Measurements from ENCODE around the gene WTIP. TPM values are rescaled to one million over a fixed set of nuclear protein-coding genes. Genes with fewer than 3 reads are reported as not detected.

WTIP gene
- total RNA-seq (10 to 100 TPM in 1 of 5 donors, 1 to 10 TPM in 3, under 1 TPM in 1; 0.29 to 12.9 (median 5.3) TPM), polyA plus RNA-seq (1 to 10 TPM; 3.3 to 9.0 (median 6.0) TPM)
- long read RNA-seq, donor 1, full-length matches to known transcripts, result 1 of 1 reads
- long read RNA-seq, donor 1, partial matches to known transcripts, result 0 of 1 reads
- long read RNA-seq, donor 1, other reads (novel, unspliced or antisense), result 0 of 1 reads
- long read RNA-seq, donor 2, full-length matches to known transcripts, result 6 of 6 reads
- long read RNA-seq, donor 2, partial matches to known transcripts, result 0 of 6 reads
- long read RNA-seq, donor 2, other reads (novel, unspliced or antisense), result 0 of 6 reads
- long read RNA-seq, donor 3, full-length matches to known transcripts, result 3 of 3 reads
- long read RNA-seq, donor 3, partial matches to known transcripts, result 0 of 3 reads
- long read RNA-seq, donor 3, other reads (novel, unspliced or antisense), result 0 of 3 reads
- long read RNA-seq, donor 4, result 0 reads
- long read RNA-seq, donor 5, full-length matches to known transcripts, result 5 of 11 reads
- long read RNA-seq, donor 5, partial matches to known transcripts, result 6 of 11 reads
- long read RNA-seq, donor 5, other reads (novel, unspliced or antisense), result 0 of 11 reads
- long read RNA-seq, donor 6, full-length matches to known transcripts, result 9 of 9 reads
- long read RNA-seq, donor 6, partial matches to known transcripts, result 0 of 9 reads
- long read RNA-seq, donor 6, other reads (novel, unspliced or antisense), result 0 of 9 reads
- long read RNA-seq, donor 7, full-length matches to known transcripts, result 5 of 5 reads
- long read RNA-seq, donor 7, partial matches to known transcripts, result 0 of 5 reads
- long read RNA-seq, donor 7, other reads (novel, unspliced or antisense), result 0 of 5 reads
- long read RNA-seq, donor 8, full-length matches to known transcripts, result 6 of 6 reads
- long read RNA-seq, donor 8, partial matches to known transcripts, result 0 of 6 reads
- long read RNA-seq, donor 8, other reads (novel, unspliced or antisense), result 0 of 6 reads
- long read RNA-seq, donor 9, result 0 reads
- long read RNA-seq, donor 10, full-length matches to known transcripts, result 1 of 1 reads
- long read RNA-seq, donor 10, partial matches to known transcripts, result 0 of 1 reads
- long read RNA-seq, donor 10, other reads (novel, unspliced or antisense), result 0 of 1 reads

DNA sequence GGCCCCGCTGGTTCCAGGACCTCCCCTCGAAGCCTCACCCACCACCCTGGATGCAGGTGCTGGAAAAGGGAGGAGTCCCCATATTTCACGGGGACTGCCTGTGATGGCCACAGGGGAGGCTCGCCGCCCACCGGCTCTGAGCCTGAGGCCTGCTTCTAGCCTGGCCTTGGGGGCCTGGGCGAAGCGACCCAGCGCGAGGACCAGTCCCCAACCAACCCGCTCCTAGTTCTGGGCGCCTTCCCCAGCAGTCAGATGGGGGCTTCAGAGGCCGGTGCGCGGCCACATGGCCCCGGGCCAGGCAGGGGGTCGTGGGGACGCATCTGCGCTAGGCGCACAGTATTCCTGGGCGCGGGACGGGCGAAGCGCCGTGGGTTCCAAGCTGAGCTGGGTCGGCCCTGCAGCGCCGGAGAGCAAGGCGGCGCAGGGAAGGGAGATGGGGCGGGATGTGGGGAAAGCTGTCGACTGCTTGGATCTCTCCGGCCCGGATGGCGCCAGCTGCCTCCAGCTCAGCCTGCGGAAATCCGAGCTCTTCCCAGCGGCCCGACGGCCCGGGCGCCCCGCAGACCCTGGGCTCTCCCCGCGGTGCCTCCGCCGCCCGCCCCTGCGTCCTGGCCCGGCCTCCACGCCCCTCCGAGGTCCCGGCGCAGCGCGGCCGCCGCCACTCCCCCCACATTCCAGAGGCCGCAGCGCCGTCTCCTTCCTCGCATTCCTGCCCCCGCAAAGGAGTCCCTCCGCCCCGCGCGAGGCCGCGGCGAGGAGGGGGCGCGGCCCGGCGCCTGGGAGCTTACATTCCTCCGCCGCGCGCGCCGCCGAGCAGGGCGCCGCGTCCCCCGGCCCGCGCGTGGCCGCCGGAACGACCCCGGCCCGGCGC, at the start of gene WTIP:
WTIP (plus strand) TSS at position 788 of the 871 bp plus-strand sequence. CDS start 217 bp downstream, outside the sequence.
- Histone ChIP-seq H3K4me1 (peaks cover 21 to 40% (median 34%) of the 10 kb centered on the region in 4 donors), H3K27ac (peak within 1 kb of the TSS; percentile 69 to 85 (median 82)), H3K36me3 (no peaks in the 10 kb centered on the region), H3K9me3 (no peaks in the 10 kb centered on the region), H3K27me3 (peaks cover 0 to 32% (median 8%) of the 10 kb centered on the region in 3 donors), H3K4me3 (peak within 1 kb of the TSS; percentile 64 to 90 (median 67))
- TF ChIP-seq EP300 (IDR thresholded peaks at IDR 0.05) (no peak), POLR2A (IDR thresholded peaks at IDR 0.05) (no peak), POLR2AphosphoS5 (IDR thresholded peaks at IDR 0.05) (peak; percentile 41 to 69 (median 59))
- TF ChIP-seq, protein P1, sequence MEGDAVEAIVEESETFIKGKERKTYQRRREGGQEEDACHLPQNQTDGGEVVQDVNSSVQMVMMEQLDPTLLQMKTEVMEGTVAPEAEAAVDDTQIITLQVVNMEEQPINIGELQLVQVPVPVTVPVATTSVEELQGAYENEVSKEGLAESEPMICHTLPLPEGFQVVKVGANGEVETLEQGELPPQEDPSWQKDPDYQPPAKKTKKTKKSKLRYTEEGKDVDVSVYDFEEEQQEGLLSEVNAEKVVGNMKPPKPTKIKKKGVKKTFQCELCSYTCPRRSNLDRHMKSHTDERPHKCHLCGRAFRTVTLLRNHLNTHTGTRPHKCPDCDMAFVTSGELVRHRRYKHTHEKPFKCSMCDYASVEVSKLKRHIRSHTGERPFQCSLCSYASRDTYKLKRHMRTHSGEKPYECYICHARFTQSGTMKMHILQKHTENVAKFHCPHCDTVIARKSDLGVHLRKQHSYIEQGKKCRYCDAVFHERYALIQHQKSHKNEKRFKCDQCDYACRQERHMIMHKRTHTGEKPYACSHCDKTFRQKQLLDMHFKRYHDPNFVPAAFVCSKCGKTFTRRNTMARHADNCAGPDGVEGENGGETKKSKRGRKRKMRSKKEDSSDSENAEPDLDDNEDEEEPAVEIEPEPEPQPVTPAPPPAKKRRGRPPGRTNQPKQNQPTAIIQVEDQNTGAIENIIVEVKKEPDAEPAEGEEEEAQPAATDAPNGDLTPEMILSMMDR (IDR thresholded peaks at IDR 0.05), result no peak
- DNase-seq, result peak; percentile 67 to 95
- WGBS, 5 donors, result 5 to 10% (median 6%) methylated on average over 33 to 95 of the region's 95 CpGs
- intact Hi-C loops (cut with DNase I; ENCODE audit: low total_unique reads), result no loop called here

DNA sequence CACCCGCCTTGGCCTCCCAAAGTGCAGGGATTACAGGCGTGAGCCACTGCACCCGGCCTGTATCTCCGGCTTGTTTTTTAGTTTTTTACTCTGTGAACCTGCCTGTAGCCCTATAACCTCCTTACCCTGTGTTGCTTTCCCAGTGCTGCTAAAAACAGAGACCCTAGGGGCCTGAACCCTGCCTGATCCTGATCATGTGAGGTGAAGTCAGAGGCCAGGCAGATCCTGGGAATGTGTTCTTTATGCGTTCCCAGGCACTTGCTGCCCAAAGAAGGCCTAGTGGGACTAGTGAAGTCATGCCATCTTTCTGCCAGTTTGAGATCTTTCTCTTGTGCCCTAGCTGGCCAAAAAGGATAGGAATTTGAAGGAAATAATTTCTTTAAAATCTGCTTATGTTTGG, 48.8 kb upstream of the WTIP start:
- Histone ChIP-seq H3K9me3 (no peaks in the 10 kb centered on the region), H3K4me1 (peaks cover 31 to 46% (median 39%) of the 10 kb centered on the region in 4 donors), H3K36me3 (peaks cover 43 to 55% (median 49%) of the 10 kb centered on the region in 4 donors), H3K27me3 (no peaks in the 10 kb centered on the region), H3K27ac (peak overlapping the region in 3 of 5 donors; percentile 20 to 34 (median 25)), H3K4me3 (no peak overlapping the region)
- 69 to 85% (median 80%) methylated on average over 5 of the region's 5 CpGs for WGBS, 5 donors
- intact Hi-C loops (cut with DNase I; ENCODE audit: low total_unique reads), result no loop called here
- TF ChIP-seq POLR2AphosphoS5 (IDR thresholded peaks at IDR 0.05), result no peak
- TF ChIP-seq EP300 (IDR thresholded peaks at IDR 0.05), result peak; percentile 50
- TF ChIP-seq, protein P1 (IDR thresholded peaks at IDR 0.05), result no peak
- no peak for TF ChIP-seq POLR2A (IDR thresholded peaks at IDR 0.05)
- DNase-seq, result peak in 1 of 2 donors; percentile 10

GRCh38 chr19:34436716-34437115, 44.8 kb upstream of the WTIP start:
- H3K36me3 ChIP-seq, result peaks cover 67 to 94% (median 87%) of the 10 kb centered on the region in 4 donors
- intact Hi-C loops (cut with DNase I; ENCODE audit: low total_unique reads), result no loop called here
- no peak for DNase-seq
- H3K9me3 ChIP-seq, result no peaks in the 10 kb centered on the region
- no peaks in the 10 kb centered on the region for H3K27me3 ChIP-seq
- peaks cover 2 to 16% (median 12%) of the 10 kb centered on the region in 4 donors for H3K4me1 ChIP-seq
- H3K4me3 ChIP-seq, result no peak overlapping the region
- TF ChIP-seq EP300 (IDR thresholded peaks at IDR 0.05) (no peak), POLR2A (IDR thresholded peaks at IDR 0.05) (no peak)
- H3K27ac ChIP-seq, result no peak overlapping the region
- WGBS, 5 donors, result 89 to 98% (median 93%) methylated on average over 3 of the region's 3 CpGs

- Histone ChIP-seq H3K27me3 (no peaks in the 10 kb centered on the region), H3K4me3 (no peak overlapping the region), H3K36me3 (peaks cover 58 to 100% (median 99%) of the 10 kb centered on the region in 4 donors), H3K4me1 (no peaks in the 10 kb centered on the region), H3K9me3 (no peaks in the 10 kb centered on the region), H3K27ac (no peak overlapping the region)
- WGBS, 5 donors, result 91 to 98% (median 96%) methylated on average over 3 of the region's 3 CpGs
- TF ChIP-seq EP300 (IDR thresholded peaks at IDR 0.05), result no peak
- no peak for TF ChIP-seq POLR2A (IDR thresholded peaks at IDR 0.05)
- TF ChIP-seq POLR2AphosphoS5 (IDR thresholded peaks at IDR 0.05), result no peak
- TF ChIP-seq, protein P1 (IDR thresholded peaks at IDR 0.05), result no peak
- intact Hi-C loops (cut with DNase I; ENCODE audit: low total_unique reads), result no loop called here
- no peak for DNase-seq
Measured at GRCh38 chr19:34448191-34448590, 33.4 kb upstream of the WTIP start.

Data from stomach (tissue), 19 donors.